Aorta (tissue), 5 donors: Measurements from ENCODE around the gene RBMX. TPM values are rescaled to one million over a fixed set of nuclear protein-coding genes. Genes with fewer than 3 reads are reported as not detected.
"Not testable (repeated sequence)": the region's sequence is repeated elsewhere in the genome, so short reads cannot be mapped to it uniquely, and the experiment has no call there.

ENCODE experiments used
- ATAC-seq: fragments of 200-7000 bp; cut with Tn5 transposase; one replicate; pipeline ENCODE4 v1.9.1; 2022; ENCODE audit warnings: moderate library complexity; ENCODE audit not compliant: low FRiP score
- DNase-seq, 2 donors: peaks; one replicate each; pipeline ENCODE4 v3.0.0-alpha.2; 2020
- H3K27ac ChIP-seq, 2 donors: one replicate each; pipeline ENCODE4 v1.5.1; 2013; ENCODE audit warnings: low read length in 2 of 2, mild to moderate bottlenecking in 2 of 2, moderate library complexity in 2 of 2, control low read depth in 1 of 2, inconsistent platforms in 1 of 2, low read depth in 1 of 2
- H3K27me3 ChIP-seq, 2 donors: one replicate each; pipeline ENCODE4 v1.6.1; 2013; ENCODE audit warnings: control low read depth in 1 of 2, low read length in 1 of 2, mild to moderate bottlenecking in 1 of 2, moderate library complexity in 1 of 2; ENCODE audit not compliant: insufficient read depth in 2 of 2, control insufficient read depth in 1 of 2
- H3K36me3 ChIP-seq, 2 donors: one replicate each; pipeline ENCODE4 v1.6.1; 2013; ENCODE audit warnings: control low read depth in 1 of 2, low read length in 1 of 2, mild to moderate bottlenecking in 1 of 2; ENCODE audit not compliant: insufficient read depth in 2 of 2, control insufficient read depth in 1 of 2
- H3K4me1 ChIP-seq, 2 donors: one replicate each; pipeline ENCODE4 v1.6.1; 2013; ENCODE audit warnings: low read length in 2 of 2, control low read depth in 1 of 2, mild to moderate bottlenecking in 1 of 2, moderate library complexity in 1 of 2; ENCODE audit not compliant: insufficient read depth in 2 of 2, control insufficient read depth in 1 of 2
- H3K4me3 ChIP-seq, 2 donors: one replicate each; pipeline ENCODE4 v1.5.1; 2013; ENCODE audit warnings: low read length in 2 of 2, control low read depth in 1 of 2, mild to moderate bottlenecking in 1 of 2
- H3K9me3 ChIP-seq: one replicate; pipeline ENCODE4 v1.6.1; 2013; ENCODE audit warnings: mild to moderate bottlenecking, low read length; ENCODE audit not compliant: control insufficient read depth
- WGBS, 2 donors: extraction: QIAGEN DNeasy Blood & Tissue Kit; methylation state at CpG; one replicate each; pipeline ENCODE4 v1.1.7; 2013; 5-methylcytosine and 5-hydroxymethylcytosine counted together
- intact Hi-C, 2 donors: fragments of 100-400 bp; cut with DNase I; formaldehyde crosslinking; loops; one replicate each; pipeline versions ENCODE4 v1.14.2 to v1.15.0; 2022
- polyA plus RNA-seq, 2 donors: library from polyadenylated mRNA; stranded (reverse); fragments of 200-250 nt; gene quantifications; one replicate each; pipeline ENCODE4 v1.2.3, GENCODE V29; 2013
- total RNA-seq, 2 donors: library from RNA; stranded (reverse); fragmentation: NEBNext Ultra II Directional; extraction: Animal tissue kit (Norgen Biotek cat#: 25700); gene quantifications; one replicate each; pipeline ENCODE4 v1.2.1, GENCODE V29; 2021
- donor health status: healthy with polysubstance abuse.
- donor health status: Bipolar disorder and iron deficiency.
- donor health status: DM: no; HTN: no; CAD: no.
- donor health status: DM: no; HTN: no; CAD: no.
- donor health status: DM: yes; HTN: yes; CAD: no.

The RBMX gene
- total and polyA plus RNA-seq, 4 donors, result 88.0 to 131 (median 129) TPM

GRCh38 chrX:136909119-136909705, 28.7 kb upstream of the RBMX start:
- 0 to 29% methylated on average over 47 of the region's 47 CpGs for WGBS, 2 donors
- DNase-seq, result peak; percentile 87 to 91
- intact Hi-C loops, result no loop called here
- Histone ChIP-seq H3K4me1 (no peaks in the 10 kb centered on the region), H3K36me3 (no peaks in the 10 kb centered on the region), H3K27ac (peak overlapping the region in 1 of 2 donors; percentile 61), H3K9me3 (no peaks in the 10 kb centered on the region), H3K27me3 (no peaks in the 10 kb centered on the region), H3K4me3 (peak overlapping the region; percentile 36 to 54)
- peak; percentile 91 for ATAC-seq

GRCh38 chrX:136907621-136908020, 27.1 kb upstream of the RBMX start:
- intact Hi-C loops, result no loop called here
- Histone ChIP-seq H3K4me1 (no peaks in the 10 kb centered on the region), H3K27me3 (no peaks in the 10 kb centered on the region), H3K4me3 (no peak overlapping the region), H3K36me3 (no peaks in the 10 kb centered on the region), H3K27ac (no peak overlapping the region), H3K9me3 (no peaks in the 10 kb centered on the region)
- DNase-seq (no peak), ATAC-seq (no peak)
- WGBS, 2 donors, result 56 to 60% methylated on average over 11 of the region's 11 CpGs

- intact Hi-C loops, result no loop called here
- 72 to 81% methylated on average over 14 of the region's 14 CpGs for WGBS, 2 donors
- Histone ChIP-seq H3K36me3 (no peaks in the 10 kb centered on the region), H3K27ac (no peak overlapping the region), H3K4me1 (no peaks in the 10 kb centered on the region), H3K9me3 (no peaks in the 10 kb centered on the region), H3K4me3 (no peak overlapping the region), H3K27me3 (no peaks in the 10 kb centered on the region)
- DNase-seq, result no peak
- no peak for ATAC-seq
Observed at GRCh38 chrX:136906921-136907510, 26.5 kb upstream of the RBMX start.

GRCh38 chrX:136904067-136904466, 23.5 kb upstream of the RBMX start:
- H3K4me1 ChIP-seq, H3K9me3 ChIP-seq, H3K4me3 ChIP-seq, DNase-seq, intact Hi-C loops, H3K27ac ChIP-seq, ATAC-seq, H3K27me3 ChIP-seq, H3K36me3 ChIP-seq: not testable (repeated sequence)
- WGBS, 2 donors, result 79 to 94% methylated on average over 4 of the region's 4 CpGs

- intact Hi-C loops, ATAC-seq: not testable (repeated sequence)
Observed at GRCh38 chrX:136900071-136900470, 19.5 kb upstream of the RBMX start.

GRCh38 chrX:136899221-136899620, 18.7 kb upstream of the RBMX start:
- no peak overlapping the region for H3K4me3 ChIP-seq

More at GRCh38 chrX:136900071-136900470, 19.5 kb upstream of the RBMX start:
- 93% methylated on average over 10 of the region's 10 CpGs for WGBS, 2 donors
- H3K27me3 ChIP-seq, DNase-seq, H3K4me1 ChIP-seq, H3K27ac ChIP-seq, H3K4me3 ChIP-seq, H3K9me3 ChIP-seq, H3K36me3 ChIP-seq: not testable (repeated sequence)

GRCh38 chrX:136898752-136899151, 18.2 kb upstream of the RBMX start:
- intact Hi-C loops, DNase-seq, H3K4me3 ChIP-seq, H3K27ac ChIP-seq, H3K4me1 ChIP-seq, ATAC-seq, H3K36me3 ChIP-seq, H3K9me3 ChIP-seq, H3K27me3 ChIP-seq: not testable (repeated sequence)
- 79 to 95% methylated on average over 7 of the region's 7 CpGs for WGBS, 2 donors

More at GRCh38 chrX:136899221-136899620, 18.7 kb upstream of the RBMX start:
- Histone ChIP-seq H3K27me3 (no peaks in the 10 kb centered on the region), H3K4me1 (no peaks in the 10 kb centered on the region), H3K27ac (no peak overlapping the region), H3K9me3 (no peaks in the 10 kb centered on the region), H3K36me3 (no peaks in the 10 kb centered on the region)
- DNase-seq (no peak), ATAC-seq (no peak)
- WGBS, 2 donors, result 75 to 86% methylated on average over 1 of the region's 1 CpG
- intact Hi-C loops, result no loop called here

GRCh38 chrX:136896121-136896914, 15.8 kb upstream of the RBMX start:
- intact Hi-C loops, result no loop called here
- H3K27me3 ChIP-seq, result no peaks in the 10 kb centered on the region
- H3K27ac ChIP-seq, result no peak overlapping the region
- WGBS, 2 donors, result 67 to 80% methylated on average over 7 of the region's 7 CpGs
- H3K36me3 ChIP-seq, result no peaks in the 10 kb centered on the region
- H3K9me3 ChIP-seq, result no peaks in the 10 kb centered on the region
- H3K4me1 ChIP-seq, result no peaks in the 10 kb centered on the region
- DNase-seq (no peak), ATAC-seq (no peak)
- no peak overlapping the region for H3K4me3 ChIP-seq
